Activated CD8-positive, alpha-beta T cell treated with anti-CD3 and anti-CD28 coated beads, Interleukin-2, amount 10 ng/mL, durations not matched to agents 7 days and 5 days (primary cell): ENCODE data around the gene SYVN1. TPM values are rescaled to one million over a fixed set of nuclear protein-coding genes. Genes with fewer than 3 reads are reported as not detected.
"Not testable (repeated sequence)": the region's sequence is repeated elsewhere in the genome, so short reads cannot be mapped to it uniquely, and the experiment has no call there.

Source experiments
- ATAC-seq: fragments of 150-1000 bp; cut with Tn5 transposase; one replicate; pipeline ENCODE4 v1.10.0; 2021; ENCODE audit warnings: moderate library complexity
- CTCF ChIA-PET: fragments of 350-600 bp; sonication (Branson Sonifier 250); formaldehyde crosslinking; loops from one replicate; lab custom pipeline; 2021; ENCODE audit warnings: antibody characterized with exemption; lab: Charles Lee
- POLR2A ChIA-PET: fragments of 350-600 bp; sonication (Branson Sonifier 250); formaldehyde crosslinking; loops from one replicate; lab custom pipeline; 2021; ENCODE audit warnings: antibody characterized with exemption; lab: Charles Lee
- DNase-seq: peaks from one replicate; pipeline ENCODE4 v3.0.0-alpha.2; 2020
- H3K27ac Mint-ChIP-seq: one replicate; pipeline ENCODE4 v1.8.0; 2021; ENCODE audit warnings: mild to moderate bottlenecking, mixed read lengths
- H3K27me3 Mint-ChIP-seq: one replicate; pipeline ENCODE4 v1.8.0; 2021; ENCODE audit warnings: low read depth, mixed read lengths
- H3K36me3 Mint-ChIP-seq: one replicate; pipeline ENCODE4 v1.8.0; 2021; ENCODE audit warnings: low read depth, mixed read lengths
- H3K4me1 Mint-ChIP-seq: one replicate; pipeline ENCODE4 v1.8.0; 2021; ENCODE audit warnings: low read depth, mixed read lengths
- H3K4me3 Mint-ChIP-seq: one replicate; pipeline ENCODE4 v1.8.0; 2021; ENCODE audit warnings: mild to moderate bottlenecking, mixed read lengths
- H3K9me3 Mint-ChIP-seq: one replicate; pipeline ENCODE4 v1.8.0; 2022; ENCODE audit warnings: mixed read lengths; ENCODE audit not compliant: insufficient read depth
- total RNA-seq, 2 experiments: library from RNA; stranded (reverse); gene quantifications; one replicate each; pipeline ENCODE4 v1.2.3, GENCODE V29; 2021

Gene SYVN1
- 10 to 100 TPM; 28.7 to 33.0 TPM for total RNA-seq

GRCh38 chr11:65134240-65134951 lies at the start of gene SYVN1:
Gene SYVN1 (minus strand): TSS chr11:65134519. CDS start chr11:65133601, 918 bp downstream.
- Mint-ChIP-seq H3K9me3 (no peaks in the 10 kb centered on the region), H3K36me3 (peaks cover 32% of the 10 kb centered on the region), H3K4me1 (peaks cover 29% of the 10 kb centered on the region), H3K27ac (peak within 1 kb of the TSS; percentile 100), H3K27me3 (no peaks in the 10 kb centered on the region), H3K4me3 (peak within 1 kb of the TSS; percentile 99)
- ATAC-seq (peak; percentile 79), DNase-seq (peak; percentile 92)
- ChIA-PET POLR2A (interaction anchor here (0.5 to 2.3 kb wide), 26 partner anchors 10 to 441 kb away, joined by 3 to 31 read pairs (median 4); partner anchors contain the start of genes ARL2, CAPN1, FAU and MEN1), CTCF (interaction anchor here (0.9 to 2.8 kb wide), 13 partner anchors 12 to 418 kb away, joined by 3 to 19 read pairs (median 5); partner anchors contain the start of genes CAPN1, FAU, MRPL49 and TM7SF2)

DNA sequence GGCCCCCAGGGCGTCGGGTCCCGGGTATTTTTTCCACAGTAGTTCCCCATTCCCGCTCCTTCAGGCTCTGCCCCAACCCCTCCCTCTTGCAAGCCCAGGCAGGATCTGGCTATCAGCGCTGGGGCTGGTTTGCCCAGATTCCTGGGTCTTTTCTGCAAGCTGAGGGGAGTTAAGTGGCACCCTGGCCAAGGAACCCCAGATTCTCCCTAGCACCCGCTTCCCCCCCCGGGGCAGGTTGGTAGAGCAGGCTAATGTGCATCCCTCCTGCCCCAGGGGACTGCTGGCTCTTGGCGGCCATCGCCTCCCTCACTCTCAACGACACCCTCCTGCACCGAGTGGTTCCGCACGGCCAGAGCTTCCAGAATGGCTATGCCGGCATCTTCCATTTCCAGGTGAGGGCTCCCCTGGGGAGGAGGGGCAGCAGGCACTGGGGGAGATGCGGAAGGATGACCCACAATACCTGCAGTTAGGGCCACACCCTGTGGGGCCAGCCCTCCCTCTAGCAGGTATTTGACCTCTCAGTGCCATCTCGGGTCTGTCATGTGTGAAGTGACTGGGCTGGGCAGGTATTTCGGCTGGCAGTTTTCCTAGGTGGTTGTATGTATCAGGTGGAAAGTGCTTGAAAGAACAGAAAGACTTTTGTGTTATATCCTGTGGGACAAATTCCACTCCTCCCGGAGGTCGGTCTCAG lies 49.0 kb upstream of the SYVN1 start:
- ATAC-seq (no peak), DNase-seq (no peak)
- H3K27me3 Mint-ChIP-seq: peaks cover under 1% of the 10 kb centered on the region
- ChIA-PET CTCF (interaction anchor here (1.3 to 3.7 kb wide), 5 partner anchors 22 to 132 kb away, joined by 3 to 39 read pairs (median 5); partner anchors contain the start of genes TM7SF2 and ZNHIT2), POLR2A (interaction anchor here (0.7 to 1.2 kb wide), 3 partner anchors 15 to 79 kb away, joined by 3 to 6 read pairs (median 4); partner anchors contain the start of genes POLA2 and SYVN1)
- no peaks in the 10 kb centered on the region for H3K9me3 Mint-ChIP-seq
- no peak overlapping the region for H3K27ac Mint-ChIP-seq
- peak overlapping the region; percentile 92 for H3K4me3 Mint-ChIP-seq
- H3K4me1 Mint-ChIP-seq: peaks cover 16% of the 10 kb centered on the region
- peaks cover 18% of the 10 kb centered on the region for H3K36me3 Mint-ChIP-seq

DNA sequence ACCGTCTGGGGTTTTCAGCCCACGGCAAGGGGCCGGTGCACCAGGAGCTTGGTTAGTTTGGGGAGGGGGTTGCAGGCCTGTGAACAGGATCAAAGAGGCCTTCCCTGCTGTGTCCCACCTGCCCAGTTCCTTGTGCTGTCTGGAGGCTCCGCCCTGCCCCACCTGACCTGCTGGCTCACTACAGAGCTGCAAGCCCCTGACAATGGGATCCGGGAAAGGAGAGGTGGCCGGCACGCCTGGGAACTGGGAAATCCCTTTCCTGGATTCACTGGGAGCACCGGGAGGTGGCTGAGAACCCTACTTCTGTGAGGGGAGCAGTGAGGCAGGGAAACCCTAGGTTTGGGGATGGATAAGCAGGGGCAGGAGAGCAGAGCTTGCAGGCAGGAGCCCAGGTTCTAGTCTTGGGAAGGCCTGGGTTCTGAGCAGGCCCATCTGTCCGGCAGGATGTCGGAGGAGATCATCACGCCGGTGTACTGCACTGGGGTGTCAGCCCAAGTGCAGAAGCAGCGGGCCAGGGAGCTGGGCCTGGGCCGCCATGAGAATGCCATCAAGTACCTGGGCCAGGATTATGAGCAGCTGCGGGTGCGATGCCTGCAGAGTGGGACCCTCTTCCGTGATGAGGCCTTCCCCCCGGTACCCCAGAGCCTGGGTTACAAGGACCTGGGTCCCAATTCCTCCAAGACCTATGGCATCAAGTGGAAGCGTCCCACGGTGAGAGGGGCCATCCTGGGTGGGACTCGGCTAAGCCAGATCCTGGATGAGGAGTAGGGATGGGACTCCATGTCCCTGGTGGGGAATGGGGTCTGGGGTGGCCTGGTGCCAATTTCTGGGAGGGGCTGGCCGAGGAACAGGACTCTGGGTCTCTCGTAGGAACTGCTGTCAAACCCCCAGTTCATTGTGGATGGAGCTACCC lies 48.2 kb upstream of the SYVN1 start:
- peak; percentile 13 for ATAC-seq
- CTCF ChIA-PET: interaction anchor here (1.3 to 3.7 kb wide), 8 partner anchors 15 to 133 kb away, joined by 3 to 39 read pairs (median 5); partner anchors contain the start of genes FAU, MRPL49, TM7SF2 and ZNHIT2
- POLR2A ChIA-PET: interaction anchor here (0.6 to 1.9 kb wide), 10 partner anchors 9 to 494 kb away, joined by 3 to 6 read pairs (median 4); partner anchors contain the start of genes FAU, POLA2, SYVN1 and TM7SF2

GRCh38 chr11:65181569-65182257 lies 47.4 kb upstream of the SYVN1 start, which contains the start of gene CAPN1:
Gene CAPN1 (plus strand): TSS chr11:65181928. CDS start chr11:65182702, 774 bp downstream.
- Mint-ChIP-seq H3K4me3 (peak within 1 kb of the TSS; percentile 92), H3K9me3 (no peaks in the 10 kb centered on the region), H3K27me3 (peaks cover 7% of the 10 kb centered on the region), H3K36me3 (peaks cover 11% of the 10 kb centered on the region), H3K27ac (peak within 1 kb of the TSS; percentile 87), H3K4me1 (peaks cover 16% of the 10 kb centered on the region)
- peak; percentile 85 for DNase-seq
- ChIA-PET CTCF (interaction anchor here (0.9 to 3.7 kb wide), 12 partner anchors 14 to 153 kb away, joined by 3 to 39 read pairs (median 4); partner anchors contain the start of genes FAU, MRPL49, POLA2 and TM7SF2), POLR2A (interaction anchor here (0.6 to 1.9 kb wide), 10 partner anchors 10 to 495 kb away, joined by 3 to 6 read pairs (median 4); partner anchors contain the start of genes FAU, POLA2, SYVN1 and TM7SF2)
- peak; percentile 79 for ATAC-seq

More for the DNA sequence above, 48.2 kb upstream of the SYVN1 start:
- peak overlapping the region; percentile 92 for H3K4me3 Mint-ChIP-seq
- DNase-seq: no peak
- H3K27ac Mint-ChIP-seq: peak overlapping the region; percentile 64
- H3K27me3 Mint-ChIP-seq: peaks cover 7% of the 10 kb centered on the region
- no peaks in the 10 kb centered on the region for H3K9me3 Mint-ChIP-seq
- H3K36me3 Mint-ChIP-seq: peaks cover 17% of the 10 kb centered on the region
- H3K4me1 Mint-ChIP-seq: peaks cover 16% of the 10 kb centered on the region

DNA sequence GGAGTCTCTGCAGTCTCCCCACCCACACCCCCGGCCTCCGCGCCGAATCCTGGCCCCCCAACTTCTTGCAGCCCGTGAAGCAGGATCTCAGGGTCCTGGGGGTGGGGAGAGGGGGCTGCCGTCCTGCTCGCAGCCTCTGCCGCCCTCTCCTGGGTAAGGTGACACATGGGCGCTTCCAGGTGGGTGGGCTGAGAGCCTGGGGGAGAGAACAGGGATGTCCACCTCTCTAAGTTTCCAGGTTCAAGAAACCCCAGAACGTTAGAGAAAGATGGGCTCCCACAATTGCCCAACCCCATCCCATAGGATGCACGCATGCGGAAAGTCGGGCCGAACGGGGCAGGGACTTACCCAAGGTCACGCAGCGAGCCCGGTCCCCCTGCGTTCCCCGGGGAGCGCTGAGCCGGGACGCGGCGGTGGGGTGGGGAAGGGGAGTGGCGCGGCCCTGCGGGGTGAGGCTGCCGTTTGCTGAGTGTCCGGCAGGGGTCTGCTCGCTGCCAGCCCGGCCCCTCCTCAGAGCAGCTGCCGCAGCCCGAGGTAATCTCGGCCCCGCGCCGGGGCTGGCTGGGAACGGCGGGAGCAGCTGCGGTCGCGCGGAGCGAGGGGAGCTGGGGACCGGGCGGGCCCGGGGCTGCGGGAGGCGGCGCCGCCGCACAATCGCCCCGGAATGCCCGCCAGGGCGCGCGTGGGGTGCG lies 46.7 kb upstream of the SYVN1 start:
- POLR2A ChIA-PET: interaction anchor here (0.6 to 1.9 kb wide), 9 partner anchors 11 to 316 kb away, joined by 3 to 6 read pairs (median 3); partner anchors contain the start of genes FAU, MRPL49, POLA2 and TM7SF2
- peaks cover 16% of the 10 kb centered on the region for H3K4me1 Mint-ChIP-seq
- DNase-seq (peak; percentile 68), ATAC-seq (peak; percentile 77)
- peaks cover 6% of the 10 kb centered on the region for H3K36me3 Mint-ChIP-seq
- H3K27me3 Mint-ChIP-seq: peaks cover 7% of the 10 kb centered on the region
- H3K27ac Mint-ChIP-seq: peak overlapping the region; percentile 83
- CTCF ChIA-PET: interaction anchor here (0.9 to 3.7 kb wide), 14 partner anchors 12 to 154 kb away, joined by 3 to 39 read pairs (median 4); partner anchors contain the start of genes FAU, MRPL49, POLA2 and SPDYC
- peak overlapping the region; percentile 85 for H3K4me3 Mint-ChIP-seq
- H3K9me3 Mint-ChIP-seq: no peaks in the 10 kb centered on the region

GRCh38 chr11:65174571-65175010 lies 40.3 kb upstream of the SYVN1 start:
- POLR2A ChIA-PET, CTCF ChIA-PET: not testable (repeated sequence)

GRCh38 chr11:65172600-65172999 lies 38.3 kb upstream of the SYVN1 start:
- CTCF ChIA-PET: interaction anchor here (1.1 kb wide), 1 partner anchor 59 kb away, joined by 3 read pairs; no protein-coding TSS in a partner anchor

More at GRCh38 chr11:65174571-65175010, 40.3 kb upstream of the SYVN1 start:
- H3K4me3 Mint-ChIP-seq, H3K27ac Mint-ChIP-seq, H3K9me3 Mint-ChIP-seq, H3K27me3 Mint-ChIP-seq, DNase-seq, H3K4me1 Mint-ChIP-seq, H3K36me3 Mint-ChIP-seq, ATAC-seq: not testable (repeated sequence)

DNA sequence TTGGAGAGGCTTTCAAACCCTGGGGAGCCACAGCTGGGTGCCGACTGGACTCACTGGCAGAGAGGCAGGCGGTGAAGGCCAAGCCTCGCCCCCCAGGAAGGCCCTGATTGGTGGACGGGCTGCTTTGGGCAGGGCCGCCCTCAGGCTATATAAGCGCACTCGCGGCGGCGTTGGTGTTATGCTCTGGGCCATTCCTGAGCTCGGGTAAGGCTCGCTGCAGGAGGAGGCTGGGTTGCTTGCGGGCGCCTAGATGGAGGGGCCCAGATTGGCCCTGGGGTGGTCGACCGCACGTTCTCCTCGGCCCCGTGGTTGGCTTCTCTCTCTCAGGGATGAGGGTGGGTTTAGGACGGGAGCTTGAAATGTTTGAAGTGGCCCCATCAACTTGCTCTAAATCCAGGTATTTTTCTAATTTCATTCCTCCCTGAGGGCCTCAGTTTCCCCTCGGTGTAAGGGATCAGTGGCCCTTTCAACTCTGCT lies 35.8 kb upstream of the SYVN1 start, which contains the start of gene SPDYC:
SPDYC (plus strand) TSS at position 176 of the 477 bp plus-strand sequence. CDS start 1,125 bp downstream, outside the sequence.
- H3K27ac Mint-ChIP-seq: peak within 1 kb of the TSS; percentile 81
- ATAC-seq (peak; percentile 20), DNase-seq (no peak)
- H3K36me3 Mint-ChIP-seq: no peaks in the 10 kb centered on the region
- ChIA-PET CTCF (interaction anchor here (1.9 kb wide), 1 partner anchor 9 kb away, joined by 8 read pairs; no protein-coding TSS in a partner anchor), POLR2A (no interaction called here)
- H3K4me3 Mint-ChIP-seq: no peak within 1 kb of the TSS
- H3K9me3 Mint-ChIP-seq: no peaks in the 10 kb centered on the region
- H3K4me1 Mint-ChIP-seq: peaks cover 11% of the 10 kb centered on the region
- no peaks in the 10 kb centered on the region for H3K27me3 Mint-ChIP-seq

More at GRCh38 chr11:65172600-65172999, 38.3 kb upstream of the SYVN1 start:
- H3K4me3 Mint-ChIP-seq: no peak overlapping the region
- H3K27me3 Mint-ChIP-seq: no peaks in the 10 kb centered on the region
- ATAC-seq: no peak
- no peak overlapping the region for H3K27ac Mint-ChIP-seq
- peaks cover 11% of the 10 kb centered on the region for H3K4me1 Mint-ChIP-seq
- POLR2A ChIA-PET: no interaction called here
- no peaks in the 10 kb centered on the region for H3K36me3 Mint-ChIP-seq
- no peaks in the 10 kb centered on the region for H3K9me3 Mint-ChIP-seq
- no peak for DNase-seq

- H3K27ac Mint-ChIP-seq: peak overlapping the region; percentile 81
- peak; percentile 22 for ATAC-seq
- ChIA-PET POLR2A (no interaction called here), CTCF (interaction anchor here (1.0 to 1.9 kb wide), 2 partner anchors 10 to 52 kb away, joined by 3 to 8 read pairs; partner anchors contain the start of gene ZNHIT2)
- no peaks in the 10 kb centered on the region for H3K36me3 Mint-ChIP-seq
- no peaks in the 10 kb centered on the region for H3K9me3 Mint-ChIP-seq
- no peaks in the 10 kb centered on the region for H3K27me3 Mint-ChIP-seq
- H3K4me1 Mint-ChIP-seq: peaks cover 11% of the 10 kb centered on the region
- no peak overlapping the region for H3K4me3 Mint-ChIP-seq
- DNase-seq: no peak
These were observed 34.9 kb upstream of the SYVN1 start for GRCh38 chr11:65169164-65169641.
